T-helper 17 cell (primary cell): ENCODE data around the gene ARL10. TPM values are rescaled to one million over a fixed set of nuclear protein-coding genes. Genes with fewer than 3 reads are reported as not detected.
"Not testable (repeated sequence)": the region's sequence is repeated elsewhere in the genome, so short reads cannot be mapped to it uniquely, and the experiment has no call there.

ENCODE experiments used
- ATAC-seq: fragments of 150-1000 bp; cut with Tn5 transposase; 2 replicates; pipeline ENCODE4 v1.10.0; 2021; ENCODE audit warnings: mild to moderate bottlenecking, moderate library complexity
- DNase-seq, 3 donors: peaks; one replicate each; pipeline versions ENCODE4 v3.0.0 to v3.0.0-alpha.2; 2020 to 2021
- H3K9me3 ChIP-seq: one replicate; pipeline ENCODE4 v1.7.0; 2013; ENCODE audit warnings: low read length, mild to moderate bottlenecking; ENCODE audit not compliant: control insufficient read depth, poor library complexity, severe bottlenecking
- H3K27ac Mint-ChIP-seq: one replicate; pipeline ENCODE4 v1.8.0; 2022; ENCODE audit warnings: mild to moderate bottlenecking, moderate library complexity, mixed read lengths
- H3K27me3 Mint-ChIP-seq: one replicate; pipeline ENCODE4 v1.8.0; 2022; ENCODE audit warnings: mixed read lengths
- H3K36me3 Mint-ChIP-seq: one replicate; pipeline ENCODE4 v1.8.0; 2022; ENCODE audit warnings: low read depth, mixed read lengths
- H3K4me1 Mint-ChIP-seq: one replicate; pipeline ENCODE4 v1.8.0; 2022; ENCODE audit warnings: mild to moderate bottlenecking, mixed read lengths
- H3K4me3 Mint-ChIP-seq: one replicate; pipeline ENCODE4 v1.8.0; 2022; ENCODE audit warnings: mild to moderate bottlenecking, moderate library complexity, mixed read lengths
- total RNA-seq, 4 donors: library from RNA in 2 of 4; stranded (reverse) in 2 of 4; gene quantifications; one replicate each; pipeline ENCODE4 v1.2.3 and lab custom pipeline; 2022 to 2026

ARL10 gene
- total RNA-seq, 2 donors from 2014 or later = 7.3 to 7.6 TPM

DNA sequence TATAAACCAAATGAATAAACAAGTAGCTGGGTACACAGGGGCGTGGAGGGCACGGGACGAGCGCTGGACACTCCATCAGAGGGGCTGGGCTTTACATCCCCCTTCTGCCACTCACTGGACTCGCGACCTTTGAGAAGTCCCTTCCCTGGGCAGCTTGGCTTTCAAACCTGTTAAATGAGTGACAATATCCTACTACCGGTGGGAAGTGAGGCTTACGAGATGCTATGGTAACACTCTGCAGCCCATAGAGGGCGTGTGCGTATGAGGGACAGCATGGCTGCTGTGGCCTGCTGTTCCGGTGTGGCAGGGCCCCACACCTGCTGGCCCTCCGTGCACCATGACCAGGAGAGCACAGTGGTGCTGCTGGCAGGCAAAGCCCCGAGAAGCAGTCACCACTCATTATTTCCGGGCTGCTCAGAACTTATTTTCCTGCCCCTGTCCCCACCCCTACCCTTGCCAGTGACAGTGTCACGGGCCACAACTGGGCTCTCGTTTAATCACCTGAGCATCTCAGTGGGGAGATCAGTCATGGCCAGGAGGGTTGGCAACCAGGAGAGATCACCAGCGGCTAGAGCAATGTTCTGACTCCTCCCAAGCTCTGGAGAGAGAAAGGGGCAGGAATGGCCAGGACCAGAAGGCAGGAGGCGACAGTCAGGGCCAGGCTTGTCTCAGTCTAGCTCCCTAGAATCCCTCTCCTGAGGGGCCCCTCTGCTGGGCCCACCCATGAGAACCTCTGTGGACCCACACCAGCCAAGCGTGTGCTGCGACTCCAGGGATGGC, 40.6 kb downstream of the ARL10 start:
- DNase-seq = no peak
- H3K27ac Mint-ChIP-seq = peak overlapping the region; percentile 32
- ATAC-seq = no peak
- H3K27me3 Mint-ChIP-seq = no peaks in the 10 kb centered on the region
- H3K4me3 Mint-ChIP-seq = no peak overlapping the region
- H3K36me3 Mint-ChIP-seq = peaks cover 4% of the 10 kb centered on the region
- peaks cover 16% of the 10 kb centered on the region for H3K4me1 Mint-ChIP-seq
- H3K9me3 ChIP-seq = no peaks in the 10 kb centered on the region

DNA sequence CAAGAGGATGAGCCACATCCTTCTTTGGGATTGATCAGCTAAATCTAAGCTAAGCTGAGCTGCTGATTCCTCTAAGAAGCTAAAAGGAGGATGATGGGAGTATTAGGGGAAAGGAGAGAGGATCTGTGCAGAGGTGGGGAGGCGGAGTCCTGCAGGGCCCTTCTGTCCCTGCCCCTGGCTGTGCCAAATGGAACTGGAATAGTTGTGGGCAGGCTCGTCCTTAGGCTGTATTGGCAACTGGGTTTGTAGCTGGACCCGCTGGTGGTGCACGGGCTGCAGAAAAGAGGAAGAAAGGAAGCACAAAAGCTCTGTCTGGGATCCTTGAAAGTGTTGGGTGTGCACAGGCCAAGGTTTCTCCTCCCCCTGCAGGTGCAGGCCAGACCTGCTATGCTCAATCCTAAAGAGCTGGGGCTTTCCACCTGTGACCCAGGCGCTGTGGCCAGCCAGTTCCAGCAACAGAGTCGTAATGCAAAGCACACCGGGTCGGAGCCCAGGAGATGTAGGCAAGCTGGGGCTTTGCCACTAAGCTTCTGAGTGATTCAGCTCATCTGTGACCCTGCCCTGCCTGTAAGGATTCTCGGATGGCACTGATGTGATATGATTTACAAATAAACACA, 41.3 kb downstream of the ARL10 start:
- no peak for DNase-seq
- no peaks in the 10 kb centered on the region for H3K9me3 ChIP-seq
- H3K4me3 Mint-ChIP-seq = no peak overlapping the region
- H3K4me1 Mint-ChIP-seq = peaks cover 17% of the 10 kb centered on the region
- H3K27ac Mint-ChIP-seq = no peak overlapping the region
- peaks cover 4% of the 10 kb centered on the region for H3K36me3 Mint-ChIP-seq
- no peaks in the 10 kb centered on the region for H3K27me3 Mint-ChIP-seq
- ATAC-seq = no peak

DNA sequence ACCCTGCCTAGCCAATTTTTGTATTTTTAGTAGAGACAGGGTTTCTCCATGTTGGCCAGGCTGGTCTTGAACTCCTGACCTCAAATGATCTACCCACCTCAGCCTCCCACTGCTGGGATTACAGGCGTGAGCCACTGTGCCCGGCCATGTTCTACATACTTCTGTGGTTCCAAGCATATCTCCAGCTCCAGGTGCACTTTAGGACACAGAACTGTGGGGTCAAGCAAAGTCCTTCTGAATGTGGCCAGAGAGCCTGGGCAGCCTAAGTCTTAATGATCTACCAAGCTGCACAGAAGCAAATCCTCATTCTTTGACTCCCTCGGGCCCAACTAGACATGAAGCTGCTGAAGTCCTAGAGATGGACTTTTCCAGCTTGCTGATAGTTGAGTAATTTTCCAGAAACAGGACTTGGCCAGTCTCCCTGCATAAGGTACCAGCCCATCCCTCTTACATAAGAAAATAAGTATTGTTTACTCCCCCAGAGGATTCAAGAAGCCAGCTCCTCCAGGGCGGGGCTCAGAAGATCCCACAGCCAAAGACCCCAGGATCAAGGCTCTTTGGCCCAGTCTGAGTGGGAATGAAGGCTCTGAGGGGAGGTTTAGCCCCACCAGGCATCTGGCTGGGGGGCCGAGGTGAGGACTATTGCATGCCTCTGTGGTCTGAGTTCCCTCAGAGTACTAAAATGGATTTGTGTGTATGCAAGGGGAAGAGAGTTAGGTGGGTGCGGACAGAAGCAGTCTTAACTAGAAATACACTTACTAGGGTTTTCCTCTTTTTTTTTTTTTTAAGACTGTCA, 42.4 kb downstream of the ARL10 start:
- ATAC-seq (no peak), DNase-seq (no peak)
- Mint-ChIP-seq H3K27ac (no peak overlapping the region), H3K36me3 (peaks cover 4% of the 10 kb centered on the region), H3K4me1 (peaks cover 16% of the 10 kb centered on the region), H3K27me3 (no peaks in the 10 kb centered on the region), H3K4me3 (no peak overlapping the region)
- H3K9me3 ChIP-seq = no peaks in the 10 kb centered on the region

DNA sequence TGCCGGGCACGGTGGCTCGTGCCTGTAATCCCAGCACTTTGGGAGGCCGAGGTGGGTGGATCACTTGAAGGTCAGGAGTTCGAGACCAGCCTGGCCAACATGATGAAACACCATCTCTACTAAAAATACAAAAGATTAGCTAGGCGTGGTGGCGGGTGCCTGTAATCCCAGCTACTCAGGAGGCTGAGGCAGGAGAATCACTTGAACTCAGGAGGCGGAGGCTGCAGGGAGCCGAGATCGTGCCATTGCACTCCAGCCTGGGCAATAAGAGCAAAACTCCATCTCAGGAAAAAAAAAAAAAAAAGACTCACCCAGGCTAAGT, 42.9 kb downstream of the ARL10 start:
- H3K27me3 Mint-ChIP-seq, ATAC-seq, H3K9me3 ChIP-seq, DNase-seq, H3K27ac Mint-ChIP-seq, H3K36me3 Mint-ChIP-seq, H3K4me3 Mint-ChIP-seq: not testable (repeated sequence)
- H3K4me1 Mint-ChIP-seq = peaks cover 22% of the 10 kb centered on the region

DNA sequence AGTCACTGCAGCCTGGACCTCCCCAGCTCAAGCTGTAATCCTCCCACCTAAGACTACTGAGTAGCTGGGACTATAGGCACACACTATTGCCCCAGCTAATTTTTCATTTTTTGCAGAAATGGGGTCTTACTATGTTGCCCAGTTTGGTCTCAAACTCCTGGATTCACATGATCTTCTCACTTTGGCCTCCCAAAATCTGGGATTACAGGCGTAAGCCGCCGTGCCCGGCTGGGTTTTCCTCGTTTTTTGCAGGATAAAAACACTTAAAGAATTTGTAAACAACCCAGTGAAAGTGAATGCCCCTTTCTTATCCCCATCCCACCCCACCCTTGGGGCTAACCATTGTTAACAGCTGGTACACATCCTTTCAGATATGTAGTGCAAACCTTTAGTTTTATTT, 43.3 kb downstream of the ARL10 start:
- Mint-ChIP-seq H3K27me3 (no peaks in the 10 kb centered on the region), H3K36me3 (peaks cover 4% of the 10 kb centered on the region), H3K27ac (no peak overlapping the region), H3K4me1 (peaks cover 23% of the 10 kb centered on the region), H3K4me3 (no peak overlapping the region)
- DNase-seq = no peak
- no peak for ATAC-seq
- H3K9me3 ChIP-seq = no peaks in the 10 kb centered on the region

DNA sequence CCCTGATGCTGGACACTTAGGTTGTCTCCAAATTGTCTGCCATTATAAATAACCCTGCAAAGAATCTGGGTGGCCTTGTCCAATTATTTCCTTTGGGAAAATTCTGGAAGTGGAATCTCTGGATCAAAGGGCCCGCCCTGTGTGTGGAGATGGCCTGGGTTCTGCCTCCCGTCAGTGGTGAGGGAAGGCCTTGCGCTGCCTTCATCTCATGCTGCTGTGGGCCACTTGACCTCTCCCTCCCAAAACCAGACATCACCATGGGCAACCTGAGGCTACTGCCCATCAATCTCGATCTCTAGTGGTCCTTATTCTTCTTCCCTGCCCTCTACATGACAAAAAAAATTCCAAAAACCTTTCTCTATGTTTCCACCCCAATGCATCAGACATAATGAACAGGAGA, 44.5 kb downstream of the ARL10 start:
- ATAC-seq = no peak
- peaks cover 32% of the 10 kb centered on the region for H3K4me1 Mint-ChIP-seq
- no peak overlapping the region for H3K4me3 Mint-ChIP-seq
- no peak overlapping the region for H3K27ac Mint-ChIP-seq
- no peaks in the 10 kb centered on the region for H3K27me3 Mint-ChIP-seq
- no peaks in the 10 kb centered on the region for H3K9me3 ChIP-seq
- peaks cover 4% of the 10 kb centered on the region for H3K36me3 Mint-ChIP-seq
- DNase-seq = no peak

DNA sequence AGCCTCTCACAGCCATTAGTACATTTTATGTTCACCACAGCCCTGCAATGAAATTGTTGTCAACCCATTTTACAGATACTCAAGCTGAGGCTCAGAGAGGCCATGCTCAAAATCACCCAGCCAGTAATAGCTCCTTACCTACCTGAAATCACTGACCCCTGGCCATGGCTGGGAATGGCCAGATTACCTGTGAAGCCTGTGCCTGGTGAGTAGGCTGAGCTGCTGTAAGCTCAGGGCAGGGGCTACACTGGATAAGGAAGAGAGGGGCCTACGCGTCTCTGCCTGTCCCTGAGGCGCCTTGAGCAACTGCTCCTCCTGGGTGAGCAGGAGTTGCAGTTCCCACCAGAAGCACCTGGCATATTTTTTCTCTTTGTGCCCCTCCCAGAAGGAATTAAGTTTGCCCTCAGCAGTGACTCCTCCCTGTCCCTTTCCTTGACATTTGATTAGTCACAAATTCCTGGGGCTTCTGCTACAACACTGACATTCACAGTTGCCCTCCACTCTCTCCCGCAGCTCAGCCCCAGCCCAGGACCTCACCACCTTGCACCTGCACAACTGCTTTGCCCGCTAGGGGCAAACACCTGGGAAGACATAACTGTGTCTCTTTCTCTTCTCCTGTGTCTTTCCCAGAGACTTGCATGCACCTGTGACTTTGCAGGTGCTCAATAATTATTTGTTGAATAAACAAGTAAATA, 45.3 kb downstream of the ARL10 start:
- H3K27ac Mint-ChIP-seq = no peak overlapping the region
- DNase-seq (no peak), ATAC-seq (no peak)
- H3K27me3 Mint-ChIP-seq = no peaks in the 10 kb centered on the region
- peaks cover 4% of the 10 kb centered on the region for H3K36me3 Mint-ChIP-seq
- peaks cover 39% of the 10 kb centered on the region for H3K4me1 Mint-ChIP-seq
- H3K4me3 Mint-ChIP-seq = peak overlapping the region; percentile 36
- no peaks in the 10 kb centered on the region for H3K9me3 ChIP-seq

DNA sequence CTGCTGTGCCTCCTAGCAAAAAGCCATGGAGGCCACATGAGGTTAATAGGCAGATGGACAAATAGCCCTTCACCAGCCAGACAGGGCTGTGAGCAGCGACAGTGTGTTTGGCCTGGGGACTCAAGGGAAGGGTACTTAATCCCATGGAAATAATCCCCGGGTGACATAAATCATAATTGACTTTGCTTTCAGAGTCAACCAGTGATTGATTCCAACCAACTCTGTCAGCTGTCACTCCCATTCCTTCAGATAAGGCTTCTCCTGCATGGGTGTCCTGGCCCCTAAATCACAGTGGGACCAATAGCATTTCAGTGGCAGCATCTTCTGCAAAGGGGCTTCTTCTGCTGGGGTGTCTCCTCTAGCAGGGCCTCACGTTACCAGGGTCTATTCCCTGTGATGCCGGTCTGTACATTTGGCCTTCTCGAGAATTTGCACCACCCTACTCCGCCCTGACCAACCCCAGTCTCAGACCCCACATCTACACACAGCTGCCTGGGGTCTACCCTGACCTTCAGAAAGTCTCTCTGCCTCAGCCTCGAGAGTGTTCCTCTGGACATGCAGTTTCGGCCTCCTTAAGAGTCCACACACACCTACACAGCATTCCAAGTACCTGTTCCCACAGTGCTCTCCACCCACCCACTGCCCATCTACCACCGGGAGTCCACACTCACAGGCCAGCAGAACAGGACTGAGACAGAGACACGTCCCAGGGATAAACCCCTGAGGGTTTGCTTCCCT, 47.4 kb downstream of the ARL10 start:
- Mint-ChIP-seq H3K4me1 (peaks cover 40% of the 10 kb centered on the region), H3K27ac (peak overlapping the region; percentile 34), H3K36me3 (peaks cover 4% of the 10 kb centered on the region), H3K4me3 (no peak overlapping the region), H3K27me3 (no peaks in the 10 kb centered on the region)
- H3K9me3 ChIP-seq = no peaks in the 10 kb centered on the region
- DNase-seq = no peak
- no peak for ATAC-seq

DNA sequence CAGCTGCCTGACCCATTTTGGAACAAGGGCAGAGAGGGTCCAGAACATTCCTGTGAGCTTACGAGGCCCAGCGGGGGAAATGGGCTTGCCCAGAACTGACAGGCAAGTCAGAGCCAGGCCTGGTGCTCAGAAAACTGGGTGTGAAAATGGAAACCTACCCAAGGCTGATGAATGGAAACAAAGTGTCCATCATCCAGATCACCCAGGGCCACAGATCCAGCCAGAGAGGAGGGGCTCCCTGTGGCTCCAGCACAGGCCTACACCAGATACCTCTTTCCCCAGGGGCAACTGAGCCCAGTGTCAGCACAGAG, 47.9 kb downstream of the ARL10 start:
- H3K4me3 Mint-ChIP-seq = no peak overlapping the region
- no peaks in the 10 kb centered on the region for H3K27me3 Mint-ChIP-seq
- ATAC-seq = no peak
- no peaks in the 10 kb centered on the region for H3K9me3 ChIP-seq
- H3K4me1 Mint-ChIP-seq = peaks cover 40% of the 10 kb centered on the region
- H3K36me3 Mint-ChIP-seq = peaks cover 4% of the 10 kb centered on the region
- peak overlapping the region; percentile 34 for H3K27ac Mint-ChIP-seq
- DNase-seq = no peak

DNA sequence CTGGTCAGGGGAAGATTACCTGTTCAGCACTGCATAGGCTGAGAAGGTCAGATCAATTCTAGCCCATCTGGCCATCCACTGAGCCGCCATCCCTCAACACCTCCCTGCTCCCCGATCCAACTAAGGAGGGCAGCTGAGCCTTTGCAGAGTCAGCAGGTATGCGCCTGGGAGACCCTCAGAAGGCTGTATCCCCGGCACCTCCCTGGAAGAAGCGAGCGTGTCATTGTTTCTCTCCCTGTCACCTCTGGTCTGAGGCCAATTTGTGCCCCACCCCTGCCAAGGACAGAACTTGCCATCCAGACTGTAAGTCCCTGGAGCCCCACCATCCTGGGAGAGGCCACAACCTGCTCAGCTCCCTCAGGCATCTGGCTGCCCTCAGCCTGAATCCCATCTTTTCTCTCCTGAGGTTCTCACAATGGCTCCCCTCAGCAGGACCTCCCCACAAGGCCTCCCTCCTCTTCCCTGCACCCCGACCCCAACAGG, 48.5 kb downstream of the ARL10 start:
- H3K4me1 Mint-ChIP-seq = peaks cover 40% of the 10 kb centered on the region
- DNase-seq (no peak), ATAC-seq (no peak)
- no peaks in the 10 kb centered on the region for H3K9me3 ChIP-seq
- peaks cover 4% of the 10 kb centered on the region for H3K36me3 Mint-ChIP-seq
- no peaks in the 10 kb centered on the region for H3K27me3 Mint-ChIP-seq
- H3K4me3 Mint-ChIP-seq = no peak overlapping the region
- peak overlapping the region; percentile 85 for H3K27ac Mint-ChIP-seq

DNA sequence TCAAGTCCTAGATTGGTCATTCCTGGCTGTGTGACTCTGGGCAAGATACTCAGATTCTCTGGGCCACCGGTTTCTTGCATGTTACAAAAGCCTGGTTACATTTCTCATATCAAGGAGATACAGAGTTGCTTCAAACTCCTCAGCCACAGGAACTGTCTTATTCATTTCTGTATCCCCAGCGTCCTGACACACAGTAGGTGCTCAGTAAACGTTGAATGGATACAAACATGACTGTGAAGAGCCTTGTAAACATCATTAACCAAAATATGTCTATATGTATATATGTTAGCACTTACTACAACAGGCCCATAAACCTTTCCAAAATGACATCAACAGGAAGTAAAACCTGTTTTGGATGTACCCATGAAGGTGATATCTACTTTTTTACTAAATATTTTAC, 49.4 kb downstream of the ARL10 start:
- ATAC-seq (no peak), DNase-seq (no peak)
- H3K9me3 ChIP-seq = no peaks in the 10 kb centered on the region
- Mint-ChIP-seq H3K36me3 (peaks cover 4% of the 10 kb centered on the region), H3K4me3 (peak overlapping the region; percentile 47), H3K27me3 (no peaks in the 10 kb centered on the region), H3K27ac (peak overlapping the region; percentile 85), H3K4me1 (peaks cover 40% of the 10 kb centered on the region)

DNA sequence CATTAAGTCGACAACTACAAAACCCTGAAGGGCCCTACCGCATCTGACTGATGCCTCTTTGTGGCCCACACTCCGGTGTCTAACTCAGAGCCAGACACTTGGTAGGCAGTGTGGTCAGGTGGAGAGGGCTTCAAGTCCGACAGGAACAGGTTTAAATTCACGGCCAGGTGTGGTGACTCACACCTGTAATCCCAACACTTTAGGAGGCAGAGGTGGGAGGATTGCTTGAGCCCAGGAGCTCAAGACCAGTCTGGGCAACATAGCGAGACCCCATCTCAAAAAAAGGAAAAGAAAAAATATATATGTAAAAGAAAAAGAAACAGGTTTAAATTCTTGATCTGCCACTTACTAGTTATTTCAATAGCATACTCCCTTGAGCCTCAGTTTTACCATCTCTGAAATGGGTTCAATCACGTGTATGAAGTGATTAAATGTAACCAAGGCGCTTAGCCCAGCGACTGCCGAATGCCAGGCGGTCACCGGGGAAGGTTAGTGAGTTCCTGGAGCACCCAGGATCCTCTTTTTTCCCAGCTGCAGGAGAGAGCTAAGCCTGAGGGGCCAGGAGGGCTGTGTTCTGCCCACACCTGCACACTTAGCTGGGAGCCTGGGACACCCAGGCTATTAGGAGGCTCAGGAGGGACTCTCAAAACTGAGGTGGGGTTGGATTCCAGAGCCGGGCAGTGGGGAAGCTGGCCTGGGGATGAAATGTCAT, 50.1 kb downstream of the ARL10 start:
- Mint-ChIP-seq H3K4me1 (peaks cover 37% of the 10 kb centered on the region), H3K36me3 (no peaks in the 10 kb centered on the region), H3K27ac (peak overlapping the region; percentile 85), H3K4me3 (peak overlapping the region; percentile 89), H3K27me3 (peaks cover 2% of the 10 kb centered on the region)
- no peak for ATAC-seq
- H3K9me3 ChIP-seq = no peaks in the 10 kb centered on the region
- DNase-seq = no peak
